ENCODE data around the gene SPRY1.

Gene SPRY1, protein sequence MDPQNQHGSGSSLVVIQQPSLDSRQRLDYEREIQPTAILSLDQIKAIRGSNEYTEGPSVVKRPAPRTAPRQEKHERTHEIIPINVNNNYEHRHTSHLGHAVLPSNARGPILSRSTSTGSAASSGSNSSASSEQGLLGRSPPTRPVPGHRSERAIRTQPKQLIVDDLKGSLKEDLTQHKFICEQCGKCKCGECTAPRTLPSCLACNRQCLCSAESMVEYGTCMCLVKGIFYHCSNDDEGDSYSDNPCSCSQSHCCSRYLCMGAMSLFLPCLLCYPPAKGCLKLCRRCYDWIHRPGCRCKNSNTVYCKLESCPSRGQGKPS

DNA sequence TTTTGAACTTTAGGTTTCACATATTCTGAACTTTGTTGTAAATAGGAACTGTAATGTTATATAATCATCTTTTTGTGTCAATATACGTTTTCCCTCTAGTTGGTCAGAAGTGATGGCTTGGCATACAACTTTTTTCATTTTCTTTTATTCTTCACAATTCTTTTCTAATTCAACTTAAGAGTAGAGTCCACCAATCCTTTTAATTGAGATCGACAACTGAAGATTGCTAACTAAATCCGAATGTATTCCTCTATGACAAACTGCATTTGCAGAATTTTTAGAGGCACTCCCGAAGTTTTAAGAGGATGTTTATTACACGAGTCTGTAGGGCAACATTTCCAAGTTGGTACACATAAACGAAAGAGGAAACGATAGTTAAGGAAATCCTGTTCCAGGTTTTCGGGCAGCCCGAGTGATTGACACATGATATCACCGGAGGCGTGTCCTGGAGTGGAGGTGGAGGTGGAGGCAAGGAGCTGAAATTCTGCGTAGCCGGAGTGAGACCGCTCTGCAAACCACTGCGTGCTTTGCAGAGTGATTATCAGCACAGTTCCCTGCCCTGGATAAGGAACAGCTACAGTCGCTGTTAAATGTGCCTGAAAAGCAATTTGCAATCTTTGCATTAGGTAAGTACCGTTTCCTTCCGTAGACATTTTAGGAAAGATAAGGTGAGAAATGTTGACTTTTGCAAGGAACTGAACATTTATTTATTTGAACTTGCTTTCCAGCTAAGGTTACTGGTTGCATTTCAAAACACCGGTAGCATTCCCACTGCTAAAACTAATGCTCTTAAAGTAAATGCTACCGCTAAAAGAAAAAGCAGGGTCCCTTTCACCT is at the start of gene SPRY1:
Gene SPRY1, plus strand, starts transcription at position 489 of the 837 bp plus-strand sequence. CDS start 4,797 bp downstream, outside the sequence.
- peak; percentile 82 for DNase-seq

DNA sequence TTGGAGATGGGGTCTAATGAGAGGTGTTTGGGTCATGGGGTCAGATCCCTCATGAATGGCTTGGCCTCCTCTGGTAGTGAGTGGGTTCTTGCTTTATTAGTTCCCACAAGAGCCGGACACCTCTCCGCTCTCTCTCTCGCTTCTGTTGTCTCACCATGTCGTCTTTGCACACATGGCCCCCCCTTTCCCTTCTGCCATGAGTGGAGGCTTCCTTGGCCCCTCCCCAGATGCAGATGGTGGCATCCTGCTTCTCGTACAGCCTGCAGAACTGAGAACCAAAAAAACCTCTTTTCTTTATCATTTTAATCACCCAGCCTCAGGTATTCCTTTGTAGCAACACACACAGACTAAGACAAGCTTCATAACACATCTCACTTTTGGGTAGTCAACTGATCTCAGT is 49.6 kb upstream of the SPRY1 start:
- no peak for DNase-seq

DNA sequence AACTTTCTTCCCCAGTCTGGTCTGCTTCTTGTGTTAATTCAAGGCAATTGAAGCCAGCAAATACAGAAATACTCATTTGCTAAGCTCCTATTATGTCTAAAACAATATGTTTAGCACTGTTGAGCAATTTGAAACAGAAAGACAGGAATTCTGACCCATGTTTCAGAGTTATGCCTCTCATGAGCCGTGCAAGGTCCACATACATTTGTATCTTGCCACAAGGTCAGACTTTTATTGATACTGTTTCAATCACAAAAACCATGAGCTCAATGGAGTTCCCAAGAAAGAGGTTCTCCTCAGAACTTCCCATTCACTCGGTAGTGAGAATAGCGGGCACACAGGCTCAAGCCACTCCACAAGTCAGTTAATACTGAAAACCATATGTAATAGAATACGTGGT is 47.6 kb upstream of the SPRY1 start:
- DNase-seq: no peak

DNA sequence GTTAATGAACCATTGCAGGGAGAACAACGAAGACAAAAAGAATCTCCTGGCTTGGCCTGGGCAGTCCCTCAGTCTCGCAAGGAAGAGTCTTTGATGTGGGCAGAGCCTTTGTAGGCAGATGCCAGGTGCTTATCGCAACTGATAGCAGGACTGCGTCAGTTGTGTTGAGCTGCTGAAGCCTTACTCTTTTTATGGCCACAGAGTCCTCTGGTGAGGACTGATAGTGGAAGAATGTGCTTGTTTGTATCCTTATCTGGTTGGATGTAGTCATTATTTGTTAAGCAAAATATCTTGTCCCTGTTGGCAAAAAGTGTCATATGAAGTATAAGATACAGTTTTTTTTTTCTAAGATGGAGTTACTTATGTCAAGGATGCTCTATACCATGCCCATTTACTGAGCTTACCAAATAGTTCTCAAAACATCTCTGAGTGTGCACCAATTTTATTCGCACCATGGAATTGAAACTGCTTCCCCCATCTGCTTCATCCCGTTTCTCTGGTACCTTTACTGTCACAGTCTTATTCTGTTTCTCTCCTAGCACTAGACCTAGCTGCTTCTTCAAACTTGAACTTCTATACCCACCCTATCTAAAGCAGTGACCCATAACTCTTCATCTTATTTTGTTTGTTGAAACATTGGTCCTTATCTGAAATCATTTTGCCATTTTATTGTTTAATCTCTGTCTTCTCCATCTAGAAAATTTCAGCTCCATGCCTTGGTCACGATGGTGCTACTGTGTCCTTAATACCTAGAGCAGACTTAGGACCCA is 47.0 kb upstream of the SPRY1 start:
- no peak for DNase-seq

DNA sequence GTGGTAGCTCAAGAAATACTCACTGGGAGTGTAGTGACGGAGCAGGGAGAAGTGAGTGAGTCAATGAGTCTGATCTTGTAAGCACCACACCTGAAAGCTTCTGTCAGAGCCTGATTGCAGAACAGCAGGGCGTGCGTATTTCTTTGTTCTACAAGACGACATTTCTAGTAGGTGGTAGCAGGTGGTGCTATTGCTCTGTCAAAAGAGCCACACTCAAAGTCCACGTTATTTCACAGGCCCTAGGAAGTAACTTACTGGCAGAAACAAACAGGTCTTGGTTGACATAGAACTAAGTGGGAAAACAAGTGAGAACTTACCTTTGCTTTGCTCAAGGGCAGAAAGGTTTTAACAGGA is 46.4 kb upstream of the SPRY1 start:
- DNase-seq: no peak

DNA sequence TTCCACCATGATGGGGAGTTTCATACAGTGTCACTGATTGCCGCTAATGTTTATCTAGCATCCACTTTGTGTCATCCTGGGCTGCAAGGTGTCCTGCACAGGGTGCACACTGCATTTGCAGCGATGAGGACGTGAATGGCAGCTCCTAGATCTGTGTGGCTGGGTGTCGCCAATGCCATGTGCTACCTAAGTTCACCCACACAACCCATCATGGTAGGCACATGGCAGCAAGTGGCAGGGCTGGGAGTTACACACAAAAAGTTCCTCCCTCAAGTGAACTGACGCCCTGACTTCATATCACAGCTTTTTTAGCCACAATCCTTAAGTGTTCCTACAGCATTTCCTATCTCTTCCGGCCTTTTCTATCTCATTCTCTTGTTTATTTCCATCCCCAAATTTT is 45.9 kb upstream of the SPRY1 start:
- no peak for DNase-seq

DNA sequence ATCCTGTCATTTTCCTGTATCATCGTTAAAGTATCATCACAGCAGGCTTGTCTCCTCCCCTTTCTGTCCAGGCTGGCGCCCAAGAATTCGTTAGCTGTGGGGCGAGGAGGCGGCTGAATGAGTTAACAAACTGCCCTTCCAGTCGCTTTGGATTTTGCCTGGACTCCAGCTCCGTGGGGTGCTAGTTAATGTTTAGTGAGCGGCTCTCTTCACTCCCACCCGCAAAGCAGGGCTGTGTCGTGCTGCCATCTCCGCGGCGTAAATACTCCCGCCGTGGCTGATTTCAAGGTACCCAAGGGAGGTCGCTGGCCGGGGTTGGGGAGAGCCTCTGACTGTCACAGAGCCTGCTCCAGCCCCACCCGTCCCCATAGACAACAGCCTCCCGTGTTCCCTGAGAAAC is 44.9 kb upstream of the SPRY1 start:
- no peak for DNase-seq

DNA sequence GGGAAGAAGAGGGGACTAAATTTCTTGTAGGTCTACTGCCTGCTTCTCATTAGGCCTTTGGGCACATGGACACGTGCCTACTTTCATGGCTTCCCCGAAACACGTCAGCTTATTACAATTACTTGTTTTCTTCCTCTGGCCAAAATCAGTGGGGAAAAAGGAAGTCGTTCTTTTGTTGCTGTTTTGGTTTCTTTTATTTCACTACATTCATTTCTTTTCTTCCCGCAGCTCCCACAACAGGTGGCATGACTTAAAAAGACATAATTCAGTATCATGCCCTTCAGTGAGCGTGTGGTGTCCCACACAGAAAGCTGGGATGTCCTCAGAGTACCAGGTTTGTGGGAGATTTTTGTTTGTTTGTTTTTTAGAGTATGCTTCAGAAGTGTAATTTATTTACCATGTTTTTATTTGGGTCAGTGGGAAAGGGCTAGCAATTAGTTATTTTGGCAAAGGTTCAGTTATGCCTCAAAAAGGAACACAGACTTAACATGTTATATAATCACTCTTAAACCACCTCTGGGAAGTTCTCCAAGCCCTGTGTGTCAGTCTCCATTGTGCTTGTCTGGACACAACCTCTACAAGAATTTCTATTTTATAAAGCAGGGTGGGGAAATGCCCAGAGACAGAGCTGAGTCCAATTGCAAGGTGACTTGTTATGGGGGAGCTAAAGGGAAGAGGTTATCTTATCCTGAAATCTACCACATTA is 44.2 kb upstream of the SPRY1 start:
- DNase-seq: peak; percentile 6

DNA sequence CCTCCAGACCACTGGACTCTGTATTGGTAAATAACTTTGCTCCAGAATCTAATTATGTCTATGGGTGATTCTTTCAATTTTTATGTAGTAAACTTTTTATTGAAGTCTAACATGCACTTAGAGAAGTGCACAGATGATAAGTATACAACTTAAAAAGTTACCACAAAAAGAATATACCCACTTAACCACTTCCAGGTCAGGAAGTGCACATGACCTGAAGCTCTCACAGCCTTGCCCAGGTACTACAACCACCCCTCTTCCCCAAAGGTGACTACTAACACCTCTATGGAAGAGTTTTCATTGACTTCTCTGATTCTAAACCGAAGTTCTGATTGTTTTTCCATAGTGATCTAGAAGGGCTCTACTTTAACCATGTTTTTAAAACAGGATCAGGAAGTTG is 43.6 kb upstream of the SPRY1 start:
- no peak for DNase-seq

DNA sequence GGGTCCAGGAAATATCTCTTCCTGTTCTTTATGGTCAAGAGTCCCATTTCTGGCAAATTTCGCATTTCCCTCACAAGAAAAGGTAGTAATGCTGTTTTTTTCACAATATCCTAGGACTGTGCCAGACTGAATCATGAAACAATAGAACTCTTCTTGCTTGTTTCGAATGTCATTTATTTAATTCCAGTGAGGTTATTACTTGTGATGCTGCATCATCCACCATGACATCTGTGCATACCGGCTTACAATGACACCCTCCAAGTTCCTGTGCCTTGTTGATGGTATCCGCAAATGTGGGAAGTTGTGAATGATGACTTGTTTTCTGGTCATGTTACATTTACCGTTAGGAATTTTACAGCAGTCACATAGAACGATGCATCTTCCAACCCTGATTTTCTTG is 42.9 kb upstream of the SPRY1 start:
- no peak for DNase-seq

DNA sequence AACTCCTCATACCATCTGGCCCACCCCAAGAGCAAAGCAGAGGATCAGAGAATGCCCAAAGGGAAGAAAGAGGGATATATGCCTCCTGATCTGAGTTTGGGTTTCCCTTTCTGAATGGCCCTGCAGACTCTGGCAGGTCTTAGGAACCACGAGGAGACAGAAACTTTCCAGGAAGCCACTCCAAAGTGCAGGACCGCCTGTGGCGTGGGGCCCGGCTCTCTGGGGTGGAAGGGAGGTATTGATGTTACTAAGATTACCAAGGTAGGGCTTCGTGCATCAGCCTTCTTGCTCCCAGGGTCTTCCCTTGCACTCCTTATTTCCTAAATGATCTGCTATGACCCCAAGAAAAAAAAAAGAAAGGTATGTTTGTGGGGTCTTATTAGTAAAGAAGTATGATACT is 41.9 kb upstream of the SPRY1 start:
- DNase-seq: no peak

DNA sequence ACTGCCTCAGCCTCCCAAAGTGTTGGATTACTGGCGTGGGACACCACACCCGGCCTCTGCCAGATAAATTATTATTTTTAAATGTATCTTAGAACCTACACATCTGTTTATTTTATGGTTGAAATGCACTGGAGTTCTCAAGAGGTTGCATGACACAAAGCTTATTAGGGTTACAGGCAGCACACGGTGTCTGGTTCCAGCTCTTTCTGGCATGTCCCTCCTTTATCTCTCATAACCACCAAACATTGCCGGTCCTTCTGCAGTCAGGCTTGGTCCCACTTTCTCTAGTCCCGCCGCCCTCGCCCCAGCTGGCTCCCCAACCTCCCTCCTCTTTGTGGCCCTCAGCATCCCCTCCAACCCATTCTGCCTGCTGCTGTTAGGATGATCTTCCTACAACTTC is 39.7 kb upstream of the SPRY1 start:
- no peak for DNase-seq

DNA sequence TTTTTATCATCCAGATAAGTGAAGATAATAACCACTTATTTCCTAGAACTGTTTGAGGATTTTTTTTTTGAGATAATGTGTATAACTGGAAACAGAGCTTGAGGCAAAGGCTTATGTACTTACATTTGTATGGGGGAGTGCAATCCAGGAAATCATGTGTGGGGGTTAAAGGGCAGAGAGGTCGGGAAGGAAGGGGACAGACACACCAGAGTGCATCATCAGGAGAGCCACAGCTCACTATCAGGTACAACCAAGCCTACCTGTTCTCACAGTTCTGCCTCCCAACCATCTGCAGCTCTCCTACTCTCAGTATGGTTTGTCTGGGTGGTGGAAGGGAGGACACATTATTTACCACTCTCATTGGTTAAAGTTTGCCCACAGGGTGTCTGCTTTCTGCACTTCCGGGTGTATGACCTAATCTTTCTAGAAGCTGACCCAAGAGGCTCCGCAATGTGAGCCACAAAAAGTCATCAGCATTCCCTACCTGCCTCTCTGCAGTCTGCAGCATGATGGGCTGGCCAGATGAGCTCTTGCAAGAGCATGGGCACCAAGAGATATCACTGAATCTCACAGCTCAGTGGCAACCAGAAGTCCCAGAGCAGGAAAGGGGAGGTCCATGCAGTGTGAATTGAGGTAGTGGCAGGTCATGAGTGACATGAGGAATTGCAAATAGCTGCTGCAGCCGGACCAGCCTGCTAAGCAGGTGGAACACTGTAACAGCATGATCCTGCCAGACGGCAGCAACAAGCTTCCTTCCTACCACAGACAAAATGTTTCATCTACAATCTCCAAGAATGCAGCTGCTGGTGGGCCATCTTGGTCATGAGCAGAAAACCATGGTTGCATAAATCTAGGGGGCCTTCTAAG is 36.9 kb upstream of the SPRY1 start:
- no peak for DNase-seq

DNA sequence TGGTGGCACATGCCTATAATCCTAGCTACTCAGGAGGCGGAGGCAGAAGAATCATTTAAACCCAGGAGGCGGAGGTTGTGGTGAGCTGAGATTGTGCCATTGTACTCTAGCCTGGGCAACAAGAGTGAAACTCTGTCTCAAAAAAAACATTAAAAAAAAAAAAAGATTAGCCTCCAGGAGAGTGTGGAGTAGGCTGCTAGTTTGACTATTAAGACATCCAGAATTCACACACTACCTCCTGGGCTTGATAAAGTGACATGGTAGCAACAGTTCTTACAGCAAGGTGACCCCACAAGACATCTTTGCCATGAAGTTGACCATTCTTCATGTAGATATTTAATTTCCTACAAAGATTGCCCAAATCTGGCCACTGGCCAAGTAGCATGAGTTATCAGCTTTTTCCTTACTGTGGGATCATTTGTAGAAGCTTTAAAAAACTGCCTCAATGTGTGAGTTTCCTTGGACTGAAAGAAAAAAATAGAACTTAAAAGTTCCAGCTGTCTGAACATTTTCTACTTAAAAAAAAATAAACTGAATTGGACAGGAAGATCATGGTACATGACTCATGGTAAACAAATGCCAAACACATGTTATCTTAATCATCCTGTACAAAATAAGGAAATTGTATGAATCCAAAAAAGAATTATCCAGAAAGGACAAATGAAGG is 35.3 kb upstream of the SPRY1 start:
- no peak for DNase-seq

DNA sequence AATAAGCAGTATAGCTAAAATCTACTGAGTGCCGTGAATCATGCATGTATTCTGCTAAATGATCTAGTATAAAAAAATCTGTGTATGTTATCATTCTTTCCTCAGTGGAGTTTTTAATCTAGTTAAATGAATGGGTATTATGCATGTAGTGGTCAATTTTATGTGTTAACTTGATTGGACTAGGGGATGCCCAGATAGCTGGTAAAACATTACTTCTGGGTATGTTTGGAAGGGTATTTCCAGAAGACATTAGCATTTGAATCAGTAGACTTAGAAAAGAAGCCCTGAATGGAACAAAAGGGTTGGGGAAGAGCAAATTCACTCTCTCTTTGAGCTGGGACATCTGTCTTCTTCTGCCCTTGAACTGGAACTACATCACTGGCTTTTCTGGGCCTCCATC is 34.5 kb upstream of the SPRY1 start:
- no peak for DNase-seq

DNA sequence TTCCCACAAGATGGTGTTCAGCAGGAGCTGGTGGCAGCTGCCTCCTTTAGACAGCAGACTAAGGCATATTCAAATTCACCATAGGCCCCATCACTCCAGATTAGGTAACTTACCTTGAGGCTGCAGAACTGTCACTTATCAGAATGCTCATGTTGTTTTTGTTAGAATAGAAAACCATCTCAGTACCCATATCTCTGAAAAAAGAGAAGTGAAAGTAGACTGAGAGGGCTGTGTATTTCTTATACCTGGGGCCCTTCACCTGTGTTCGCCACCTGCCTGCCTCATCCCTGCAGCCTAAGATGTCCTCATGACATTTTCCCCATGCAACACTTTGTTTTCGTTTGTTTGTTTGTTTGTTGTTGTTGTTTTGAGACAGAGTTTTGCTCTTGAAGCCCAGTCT is 32.9 kb upstream of the SPRY1 start:
- DNase-seq: no peak

DNA sequence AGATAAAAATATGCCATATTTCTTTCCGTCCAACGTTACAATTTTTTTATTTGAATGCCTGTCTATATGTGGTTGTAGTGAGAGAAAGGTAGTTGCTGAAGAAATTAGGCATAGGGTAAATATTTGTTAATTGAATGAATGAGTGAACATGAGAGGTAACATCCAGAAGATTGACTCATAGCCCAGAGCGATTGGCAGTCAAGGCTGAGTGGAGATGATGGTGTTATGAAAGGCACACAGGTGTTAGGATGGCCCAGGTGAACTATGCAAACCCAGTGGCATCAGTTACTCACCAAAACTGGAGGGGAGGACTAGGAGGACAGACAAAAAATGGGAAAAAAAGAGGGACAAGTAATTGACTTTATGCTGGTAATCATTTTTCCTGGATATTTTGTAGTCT is 31.7 kb upstream of the SPRY1 start:
- no peak for DNase-seq

DNA sequence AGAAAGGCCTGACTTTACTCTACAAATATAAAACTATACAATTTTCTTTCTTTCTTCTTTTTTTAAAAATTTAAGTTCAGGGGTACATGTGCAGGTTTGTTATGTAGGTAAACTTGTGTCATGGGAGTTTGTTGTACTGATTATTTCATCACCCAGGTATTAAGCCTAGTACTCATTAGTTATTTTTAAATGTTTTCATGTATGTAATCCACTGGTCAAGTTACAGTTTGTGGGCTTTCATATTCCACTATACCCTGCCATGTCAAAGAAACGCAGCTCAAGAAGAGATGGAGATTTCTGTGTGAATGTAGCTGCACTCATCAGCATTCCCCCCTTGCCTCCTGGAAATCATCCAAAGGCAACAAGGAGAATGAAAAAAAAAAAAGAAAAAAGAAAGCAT is 31.2 kb upstream of the SPRY1 start:
- no peak for DNase-seq

DNA sequence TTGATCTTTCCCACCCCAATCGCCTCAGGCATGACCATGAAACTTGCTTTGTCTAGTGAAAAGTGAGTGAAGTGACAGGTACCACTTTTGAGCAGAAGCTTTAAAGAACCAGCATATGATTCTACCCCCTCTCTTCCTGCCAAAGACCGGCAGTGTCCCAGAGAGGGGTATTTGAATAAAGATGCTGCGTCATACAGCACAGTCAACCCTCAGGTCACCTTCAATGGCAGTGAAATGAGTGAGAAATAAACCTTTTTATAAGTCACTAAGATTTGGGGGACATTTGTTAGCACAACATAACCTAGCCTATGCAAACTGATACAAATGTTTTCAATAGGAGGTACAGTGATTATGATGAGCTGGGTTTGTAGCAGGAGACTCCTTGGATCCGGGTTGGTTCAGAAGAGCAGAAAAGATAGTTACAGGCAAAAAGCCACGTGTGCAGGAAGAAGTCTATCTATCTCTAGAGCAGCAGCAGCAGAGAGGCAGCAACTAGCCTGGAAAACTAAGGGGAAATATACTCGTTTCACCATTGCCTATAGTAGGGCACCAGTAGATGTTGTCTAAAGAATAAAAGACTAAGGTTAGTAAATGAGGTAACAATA is 30.3 kb upstream of the SPRY1 start:
- no peak for DNase-seq

DNA sequence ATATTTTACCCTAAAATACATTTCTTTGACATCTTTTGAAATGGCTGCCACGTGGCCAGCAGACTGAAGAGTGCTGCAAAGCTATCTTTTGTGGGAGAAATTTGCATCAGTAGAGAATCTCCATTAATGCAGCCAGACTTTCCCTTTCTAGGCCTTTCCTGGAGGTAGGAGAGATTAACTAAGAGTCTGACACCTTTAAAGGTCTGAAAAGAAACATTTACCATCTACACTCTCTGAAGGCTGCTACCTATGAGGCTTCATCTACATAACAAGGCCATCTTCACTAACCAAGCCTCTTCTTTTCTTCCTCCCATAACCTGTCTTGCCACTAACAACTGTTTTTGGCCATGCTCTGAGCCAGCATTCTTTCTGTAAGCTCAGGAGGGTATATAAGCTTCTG is 17.8 kb upstream of the SPRY1 start:
- no peak for DNase-seq

DNA sequence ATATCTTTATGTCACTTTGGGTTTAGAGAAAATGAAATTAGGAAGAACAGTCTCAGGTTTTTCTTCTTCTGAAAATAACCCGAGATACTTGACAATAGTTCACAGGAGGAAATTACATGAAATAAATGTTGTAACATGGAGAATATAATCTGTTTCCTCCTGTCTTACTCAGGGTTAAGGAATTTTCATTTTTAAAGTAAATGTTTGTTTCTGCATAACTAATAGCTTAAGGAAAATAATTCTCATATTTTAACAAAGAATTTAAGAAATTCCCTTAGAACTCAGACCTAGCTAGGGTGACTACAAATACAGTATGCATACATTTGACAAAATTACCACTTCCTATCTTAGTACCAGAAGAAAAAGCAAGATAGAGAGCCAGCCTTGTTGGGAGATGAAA is 17.2 kb upstream of the SPRY1 start:
- no peak for DNase-seq

Data from midbrain (tissue), 1 donor.